Gastrocnemius medialis (tissue), 4 donors: ENCODE data around the gene SOAT1.

Source experiments
- POLR2A ChIP-seq, 2 donors: fragments of 450-650 bp; IDR thresholded peaks; one replicate each; pipeline ENCODE4 v1.6.1; 2017; ENCODE audit warnings: antibody characterized with exemption in 2 of 2, mild to moderate bottlenecking in 2 of 2, moderate library complexity in 2 of 2
- TF ChIP-seq, protein P1 (sequence below), 5 experiments: fragments of 450-650 bp in 3 of 5; fragments of 200-600 bp in 2 of 5; sonication (generic) in 2 of 5; IDR thresholded peaks in 4 of 5; conservative IDR thresholded peaks in 1 of 5; 1 replicate in 4 of 5; 2 replicates in 1 of 5; pipeline ENCODE4 v1.5.1; 2016 to 2019; ENCODE audit warnings: antibody characterized with exemption in 5 of 5, mild to moderate bottlenecking in 3 of 5, moderate library complexity in 3 of 5

DNA sequence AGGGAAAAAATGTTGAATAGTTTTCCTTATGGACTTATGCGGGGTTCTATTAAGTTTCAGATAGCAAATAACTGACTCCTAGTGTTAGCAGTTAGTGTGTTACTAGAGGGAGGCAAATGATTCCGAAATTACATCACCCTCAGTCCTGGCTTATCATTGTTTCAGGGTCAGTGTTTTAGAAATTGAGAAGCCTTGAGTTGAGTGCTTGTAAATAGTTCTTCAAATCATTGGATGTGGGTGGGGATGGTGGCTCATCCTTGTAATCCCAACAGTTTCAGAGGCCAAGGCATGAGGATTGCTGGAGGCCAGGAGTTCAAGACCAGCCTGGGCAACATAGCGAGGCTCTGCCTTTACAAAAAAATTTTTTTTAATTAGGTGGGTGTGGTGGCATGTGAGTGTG, 21.3 kb downstream of the SOAT1 start:
- TF ChIP-seq, protein P1, sequence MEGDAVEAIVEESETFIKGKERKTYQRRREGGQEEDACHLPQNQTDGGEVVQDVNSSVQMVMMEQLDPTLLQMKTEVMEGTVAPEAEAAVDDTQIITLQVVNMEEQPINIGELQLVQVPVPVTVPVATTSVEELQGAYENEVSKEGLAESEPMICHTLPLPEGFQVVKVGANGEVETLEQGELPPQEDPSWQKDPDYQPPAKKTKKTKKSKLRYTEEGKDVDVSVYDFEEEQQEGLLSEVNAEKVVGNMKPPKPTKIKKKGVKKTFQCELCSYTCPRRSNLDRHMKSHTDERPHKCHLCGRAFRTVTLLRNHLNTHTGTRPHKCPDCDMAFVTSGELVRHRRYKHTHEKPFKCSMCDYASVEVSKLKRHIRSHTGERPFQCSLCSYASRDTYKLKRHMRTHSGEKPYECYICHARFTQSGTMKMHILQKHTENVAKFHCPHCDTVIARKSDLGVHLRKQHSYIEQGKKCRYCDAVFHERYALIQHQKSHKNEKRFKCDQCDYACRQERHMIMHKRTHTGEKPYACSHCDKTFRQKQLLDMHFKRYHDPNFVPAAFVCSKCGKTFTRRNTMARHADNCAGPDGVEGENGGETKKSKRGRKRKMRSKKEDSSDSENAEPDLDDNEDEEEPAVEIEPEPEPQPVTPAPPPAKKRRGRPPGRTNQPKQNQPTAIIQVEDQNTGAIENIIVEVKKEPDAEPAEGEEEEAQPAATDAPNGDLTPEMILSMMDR (IDR thresholded peaks at IDR 0.05 in 4 of 5, conservative IDR thresholded peaks at IDR 0.05 in 1 of 5) = no peak
- no peak for TF ChIP-seq POLR2A (IDR thresholded peaks at IDR 0.05)
